GM12878 (cell line): ENCODE measurements around the gene MSH3. TPM values are rescaled to one million over a fixed set of nuclear protein-coding genes. Genes with fewer than 3 reads are reported as not detected.

Experiments
- ATAC-seq: fragments of 200-7000 bp; cut with Tn5 transposase; 3 replicates; pipeline ENCODE4 v1.9.1; 2020; ENCODE audit warnings: mild to moderate bottlenecking, moderate library complexity
- BruUV-seq: library from RNA; stranded (reverse); fragments of 400-500 nt; replicated peaks from 2 replicates; lab custom pipeline; 2021; lab: Mats Ljungman, UMichigan
- CTCF ChIA-PET: fragments of 300-600 bp; sonication (Branson Sonifier 250); formaldehyde crosslinking; extraction: SDS; loops from one replicate; lab custom pipeline; 2021; ENCODE audit warnings: inconsistent platforms; lab: Yijun Ruan, JAX
- POLR2A ChIA-PET: fragments of 350-600 bp; formaldehyde crosslinking; extraction: SDS; loops from one replicate; lab custom pipeline; 2021; ENCODE audit warnings: inconsistent platforms; lab: Charles Lee
- RAD21 ChIA-PET: fragments of 300-600 bp; sonication (Branson Sonifier 250); formaldehyde crosslinking; loops from one replicate; lab custom pipeline; 2023; ENCODE audit warnings: antibody characterized with exemption; ENCODE audit not compliant: unreplicated experiment; lab: Charles Lee
- SMC1A ChIA-PET: fragments of 300-600 bp; sonication (Branson Sonifier 250); formaldehyde crosslinking; loops from one replicate; lab custom pipeline; 2023; ENCODE audit not compliant: unreplicated experiment, uncharacterized antibody; lab: Charles Lee
- DNase-seq: peaks from one replicate; pipeline ENCODE4 v3.0.0-alpha.2; 2011; ENCODE audit warnings: low read depth, low spot score
- FAIRE-seq: peaks from 3 replicates; lab custom pipeline; 2011; peaks lifted over from hg19 to GRCh38; lab: Jason Lieb, UNC
- H2AFZ ChIP-seq: 2 replicates; pipeline ENCODE4 v1.6.0; 2011; ENCODE audit warnings: low read depth, low read length, control low read depth; ENCODE audit not compliant: control insufficient read depth
- H3K27ac ChIP-seq: 2 replicates; pipeline ENCODE4 v1.5.1; 2011; ENCODE audit warnings: control low read depth; ENCODE audit not compliant: control insufficient read depth, insufficient read depth
- H3K27me3 ChIP-seq, 2 experiments: replicated peaks in 1 of 2; 2 replicates each; pipeline versions ENCODE4 v1.6.0 to v1.6.1; 2011; ENCODE audit warnings: low read length in 1 of 2; ENCODE audit not compliant: control insufficient read depth in 2 of 2, insufficient read depth in 2 of 2
- H3K36me3 ChIP-seq, 2 experiments: 2 replicates each; pipeline ENCODE4 v1.5.1; 2011; ENCODE audit warnings: low read length in 1 of 2; ENCODE audit not compliant: control insufficient read depth in 2 of 2, insufficient read depth in 2 of 2
- H3K4me1 ChIP-seq: 2 replicates; pipeline ENCODE4 v1.6.1; 2011; ENCODE audit warnings: mild to moderate bottlenecking, low read length, moderate library complexity, mixed read lengths; ENCODE audit not compliant: control insufficient read depth, insufficient read depth
- H3K4me2 ChIP-seq: 2 replicates; pipeline ENCODE4 v1.6.0; 2011; ENCODE audit warnings: control low read depth; ENCODE audit not compliant: control insufficient read depth, insufficient read depth
- H3K4me3 ChIP-seq: fragments of 200-600 bp; sonication (generic); 2 replicates; pipeline ENCODE4 v1.5.1; 2016
- H3K79me2 ChIP-seq: 2 replicates; pipeline ENCODE4 v1.6.0; 2011; ENCODE audit warnings: low read length; ENCODE audit not compliant: control insufficient read depth, insufficient read depth
- H3K9ac ChIP-seq: 2 replicates; pipeline ENCODE4 v1.8.0; 2011; ENCODE audit warnings: low read length, control low read depth, mixed read lengths; ENCODE audit not compliant: control insufficient read depth, insufficient read depth
- H3K9me3 ChIP-seq: replicated peaks from 3 replicates; pipeline ENCODE4 v1.5.1; 2011; ENCODE audit warnings: mild to moderate bottlenecking, low read length; ENCODE audit not compliant: control insufficient read depth, insufficient read depth
- H4K20me1 ChIP-seq: 2 replicates; pipeline ENCODE4 v1.6.0; 2011; ENCODE audit not compliant: control insufficient read depth, insufficient read depth
- BCLAF1 ChIP-seq: fragments of 450-650 bp; IDR thresholded peaks from 2 replicates; pipeline ENCODE4 v1.6.1; 2017; ENCODE audit warnings: antibody characterized with exemption, mild to moderate bottlenecking, moderate library complexity
- BMI1 ChIP-seq: fragments of 450-650 bp; IDR thresholded peaks from 2 replicates; pipeline ENCODE4 v1.6.1; 2016; ENCODE audit warnings: mild to moderate bottlenecking, moderate library complexity, borderline replicate concordance
- CHD2 ChIP-seq: IDR thresholded peaks from 2 replicates; pipeline ENCODE4 v1.6.1; 2011; ENCODE audit warnings: low read depth, low read length, improper control_type of control experiment, borderline replicate concordance
- CTCF ChIP-seq, 3 experiments: IDR thresholded peaks in 2 of 3; conservative IDR thresholded peaks in 1 of 3; 2 replicates each; pipeline ENCODE4 v1.5.1; 2011; ENCODE audit warnings: low read depth in 3 of 3, low read length in 3 of 3, mild to moderate bottlenecking in 3 of 3, control low read depth in 2 of 3, moderate library complexity in 2 of 3, inconsistent platforms in 1 of 3, mixed read lengths in 1 of 3; ENCODE audit not compliant: control insufficient read depth in 2 of 3, insufficient read depth in 1 of 3; ENCODE audit errors: extremely low read depth in 1 of 3
- ESRRA ChIP-seq: IDR thresholded peaks from 2 replicates; pipeline ENCODE4 v1.6.1; 2012; ENCODE audit warnings: mild to moderate bottlenecking, low read length, improper control_type of control experiment
- HCFC1 ChIP-seq: fragments of 150-350 bp; IDR thresholded peaks from 2 replicates; pipeline ENCODE4 v1.6.1; 2014; ENCODE audit warnings: low read length
- HDAC6 ChIP-seq: fragments of 200-600 bp; sonication (generic); IDR thresholded peaks from one replicate; pipeline ENCODE4 v1.8.0; 2017; ENCODE audit warnings: antibody characterized with exemption; ENCODE audit not compliant: unreplicated experiment
- MTA3 ChIP-seq: IDR thresholded peaks from 2 replicates; pipeline ENCODE4 v1.6.1; 2012; ENCODE audit warnings: low read length, inconsistent platforms, borderline replicate concordance
- NFXL1 ChIP-seq: fragments of 450-650 bp; IDR thresholded peaks from 2 replicates; pipeline ENCODE4 v1.6.1; 2017; ENCODE audit warnings: antibody characterized with exemption, mild to moderate bottlenecking, borderline replicate concordance
- POU2F2 ChIP-seq: IDR thresholded peaks from 3 replicates; pipeline ENCODE4 v1.6.1; 2011; ENCODE audit warnings: low read depth, mild to moderate bottlenecking, low read length, borderline replicate concordance
- PRDM15 ChIP-seq: fragments of 450-650 bp; formaldehyde crosslinking; IDR thresholded peaks from 2 replicates; pipeline ENCODE4 v1.4.0; 2020; ENCODE audit warnings: mild to moderate bottlenecking, moderate library complexity
- RBBP5 ChIP-seq: fragments of 200-600 bp; sonication (generic); conservative IDR thresholded peaks from 2 replicates; pipeline ENCODE4 v1.6.1; 2016
- RELB ChIP-seq: fragments of 450-650 bp; IDR thresholded peaks from 2 replicates; pipeline ENCODE4 v1.6.1; 2017; ENCODE audit warnings: low read depth, mild to moderate bottlenecking, moderate library complexity
- SMC3 ChIP-seq: IDR thresholded peaks from 2 replicates; pipeline ENCODE4 v1.6.1; 2011; ENCODE audit warnings: low read length, improper control_type of control experiment, borderline replicate concordance
- WGBS: methylation state at CpG from one replicate; pipeline ENCODE4 v1.1.6; 2016; ENCODE audit warnings: low lambda C conversion rate; ENCODE audit not compliant: insufficient replicate concordance, insufficient coverage; ENCODE audit errors: missing lambda C conversion rate; 5-methylcytosine and 5-hydroxymethylcytosine counted together
- in situ Hi-C: fragments of 300-500 bp; cut with MboI; formaldehyde crosslinking; loops from 9 replicates; pipeline ENCODE4 v1.14.3; 2018; ENCODE audit warnings: mixed read lengths
- intact Hi-C: fragments of 100-400 bp; cut with micrococcal nuclease; formaldehyde crosslinking; loops from one replicate; pipeline ENCODE4 v1.14.2; 2022; ENCODE audit not compliant: unreplicated experiment
- polyA plus RNA-seq, 11 experiments: library from polyadenylated mRNA; depleted of rRNA in 4 of 11; unstranded in 6 of 11; stranded (reverse) in 5 of 11; fragments of >200 nt; fragmentation: Nextera tagmentation in 4 of 11; fragmentation: Illumina TruSeq in 1 of 11; extraction: Ambion mirVana in 4 of 11; extraction: Trizol in 1 of 11; gene quantifications; 1 replicate in 1 of 11; 2 replicates in 10 of 11; pipeline versions ENCODE4 v1.2.1 to v1.2.3, GENCODE V29; 2011 to 2016; ENCODE audit warnings: inconsistent platforms in 2 of 11, missing spikeins in 2 of 11, low read depth in 1 of 11
- total RNA-seq, 4 experiments: library from RNA; depleted of rRNA in 3 of 4; stranded (reverse); fragments of >200 nt in 3 of 4; fragmentation: Illumina TruSeq in 1 of 4; extraction: Trizol in 1 of 4; gene quantifications; 2 replicates each; pipeline versions ENCODE4 v1.2.1 to v1.2.3, GENCODE V29; 2013 to 2021

Gene MSH3
- total and polyA plus RNA-seq, 10 of the 15 experiments (the other 5 are each of a cell fraction or from before 2014, with no cell fraction given): 4.7 to 17.5 (median 12.2) TPM

GRCh38 chr5:80711938-80712337 lies 57.5 kb downstream of the MSH3 start:
- BruUV-seq: no TSS peak
- RAD21 ChIA-PET: interaction anchor here (0.8 to 1.1 kb wide), 2 partner anchors 396 to 476 kb away, joined by 3 read pairs; no protein-coding TSS in a partner anchor
- WGBS: 94% methylated on average over 3 of the region's 3 CpGs
- intact Hi-C loops (no loop called here), in situ Hi-C loops (no loop called here)
- Histone ChIP-seq H3K4me3 (no peak overlapping the region), H3K9me3 (no peaks in the 10 kb centered on the region), H3K27me3 (no peaks in the 10 kb centered on the region), H3K9ac (no peak overlapping the region), H3K36me3 (peaks cover 2 to 6% of the 10 kb centered on the region in 2 experiments; a peak in 2 of 4 replicates), H3K4me1 (no peaks in the 10 kb centered on the region), H3K79me2 (no peaks in the 10 kb centered on the region), H3K27ac (no peak overlapping the region), H3K4me2 (no peak overlapping the region), H2AFZ (no peak overlapping the region), H4K20me1 (no peaks in the 10 kb centered on the region)
- CTCF ChIA-PET: interaction anchor here (0.6 to 2.0 kb wide), 8 partner anchors 13 to 455 kb away, joined by 3 to 5 read pairs (median 3); no protein-coding TSS in a partner anchor
- FAIRE-seq (no peak), ATAC-seq (peak; percentile 34; the same call in 1 of the 3 replicates), DNase-seq (no peak)
- SMC1A ChIA-PET: interaction anchor here (1.3 kb wide), 1 partner anchor 396 kb away, joined by 5 read pairs; no protein-coding TSS in a partner anchor
- POLR2A ChIA-PET: no interaction called here
- TF ChIP-seq CTCF (IDR thresholded peaks at IDR 0.05 in 2 of 3, conservative IDR thresholded peaks at IDR 0.05 in 1 of 3; ENCODE audit: control insufficient read depth in 2 of 3, extremely low read depth in 1 of 3, insufficient read depth in 1 of 3, low read depth in 3 of 3, low read length in 3 of 3) (peak; percentile 29 to 60 (median 46); a peak in 5 of 6 replicates), PRDM15 (CRISPR knock-in tag) (no peak), HCFC1 (no peak), HDAC6 (no peak), BMI1 (no peak), MTA3 (no peak), CHD2 (no peak), RBBP5 (no peak), SMC3 (peak; percentile 40; the same call in 1 of the 2 replicates), ESRRA (no peak), NFXL1 (no peak), POU2F2 (no peak), RELB (no peak), BCLAF1 (no peak)
